Skeletal muscle tissue (tissue), 4 donors: ENCODE data around the gene CYS1. TPM values are rescaled to one million over a fixed set of nuclear protein-coding genes. Genes with fewer than 3 reads are reported as not detected.
"Not testable (repeated sequence)": the region's sequence is repeated elsewhere in the genome, so short reads cannot be mapped to it uniquely, and the experiment has no call there.

ENCODE experiments used
- H3K27ac ChIP-seq: one replicate; pipeline ENCODE4 v1.7.0; 2013; ENCODE audit warnings: mild to moderate bottlenecking, low read depth, low read length, inconsistent platforms
- H3K27me3 ChIP-seq, 3 donors: one replicate each; pipeline ENCODE4 v1.7.0; 2013; ENCODE audit warnings: low read length in 3 of 3; ENCODE audit not compliant: control insufficient read depth in 3 of 3, insufficient read depth in 3 of 3
- H3K36me3 ChIP-seq, 3 donors: one replicate each; pipeline ENCODE4 v1.7.0; 2013; ENCODE audit warnings: low read length in 3 of 3; ENCODE audit not compliant: control insufficient read depth in 3 of 3, insufficient read depth in 3 of 3
- H3K4me1 ChIP-seq, 3 donors: one replicate each; pipeline ENCODE4 v1.7.0; 2013; ENCODE audit warnings: low read length in 3 of 3, mild to moderate bottlenecking in 3 of 3; ENCODE audit not compliant: control insufficient read depth in 3 of 3, insufficient read depth in 3 of 3
- H3K4me3 ChIP-seq, 3 donors: one replicate each; pipeline ENCODE4 v1.7.0; 2013; ENCODE audit warnings: low read length in 3 of 3
- H3K9ac ChIP-seq, 3 donors: one replicate each; pipeline ENCODE4 v1.7.0; 2013; ENCODE audit warnings: low read length in 3 of 3, mild to moderate bottlenecking in 3 of 3, moderate library complexity in 2 of 3, low read depth in 1 of 3
- H3K9me3 ChIP-seq, 3 donors: one replicate each; pipeline ENCODE4 v1.7.0; 2013; ENCODE audit warnings: low read length in 3 of 3; ENCODE audit not compliant: control insufficient read depth in 3 of 3
- total RNA-seq: library from RNA; depleted of rRNA; stranded (reverse); fragments of >200 nt; gene quantifications from one replicate; pipeline ENCODE4 v1.2.3, GENCODE V29; 2014
- donor health status: Osteomylitis.

The CYS1 gene
- total RNA-seq, 1 donor from 2014 or later, result 4.7 TPM

DNA sequence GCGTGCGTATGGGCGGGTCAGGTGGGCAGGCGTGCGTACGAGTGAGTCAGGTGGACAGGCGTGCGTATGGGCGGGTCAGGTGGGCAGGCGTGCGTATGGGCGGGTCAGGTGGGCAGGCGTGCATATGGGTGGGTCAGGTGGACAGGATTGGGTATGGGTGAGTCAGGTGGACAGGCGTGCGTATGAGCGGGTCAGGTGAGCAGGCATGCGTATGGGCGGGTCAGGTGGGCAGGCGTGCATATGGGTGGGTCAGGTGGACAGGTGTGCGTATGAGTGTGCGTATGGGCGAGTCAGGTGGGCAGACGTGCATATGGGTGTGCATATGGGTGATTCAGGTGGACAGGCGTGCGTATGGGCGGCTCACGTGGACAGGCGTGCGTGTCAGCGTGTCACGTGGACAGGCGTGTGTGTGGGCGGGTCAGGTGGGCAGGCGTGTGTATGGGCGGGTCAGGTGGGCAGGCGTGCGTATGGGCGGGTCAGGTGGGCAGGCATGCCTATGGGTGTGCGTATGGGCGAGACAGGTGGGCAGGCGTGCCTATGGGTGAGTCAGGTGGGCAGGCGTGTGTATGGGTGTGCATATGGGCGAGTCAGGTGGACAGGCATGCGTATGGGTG lies 64.7 kb downstream of the CYS1 start:
- not testable (repeated sequence) for H3K4me3 ChIP-seq, H3K4me1 ChIP-seq, H3K27ac ChIP-seq, H3K9me3 ChIP-seq, H3K27me3 ChIP-seq, H3K36me3 ChIP-seq, H3K9ac ChIP-seq

- H3K36me3 ChIP-seq, result no peaks in the 10 kb centered on the region
- no peaks in the 10 kb centered on the region for H3K27me3 ChIP-seq
- no peak overlapping the region for H3K27ac ChIP-seq
- no peak overlapping the region for H3K4me3 ChIP-seq
- peaks cover 0 to 3% (median 2%) of the 10 kb centered on the region in 3 donors for H3K9me3 ChIP-seq
- H3K4me1 ChIP-seq, result peaks cover 8 to 17% (median 15%) of the 10 kb centered on the region in 3 donors
- H3K9ac ChIP-seq, result no peak overlapping the region
Measured at GRCh38 chr2:10014418-10015190, 65.6 kb downstream of the CYS1 start.

DNA sequence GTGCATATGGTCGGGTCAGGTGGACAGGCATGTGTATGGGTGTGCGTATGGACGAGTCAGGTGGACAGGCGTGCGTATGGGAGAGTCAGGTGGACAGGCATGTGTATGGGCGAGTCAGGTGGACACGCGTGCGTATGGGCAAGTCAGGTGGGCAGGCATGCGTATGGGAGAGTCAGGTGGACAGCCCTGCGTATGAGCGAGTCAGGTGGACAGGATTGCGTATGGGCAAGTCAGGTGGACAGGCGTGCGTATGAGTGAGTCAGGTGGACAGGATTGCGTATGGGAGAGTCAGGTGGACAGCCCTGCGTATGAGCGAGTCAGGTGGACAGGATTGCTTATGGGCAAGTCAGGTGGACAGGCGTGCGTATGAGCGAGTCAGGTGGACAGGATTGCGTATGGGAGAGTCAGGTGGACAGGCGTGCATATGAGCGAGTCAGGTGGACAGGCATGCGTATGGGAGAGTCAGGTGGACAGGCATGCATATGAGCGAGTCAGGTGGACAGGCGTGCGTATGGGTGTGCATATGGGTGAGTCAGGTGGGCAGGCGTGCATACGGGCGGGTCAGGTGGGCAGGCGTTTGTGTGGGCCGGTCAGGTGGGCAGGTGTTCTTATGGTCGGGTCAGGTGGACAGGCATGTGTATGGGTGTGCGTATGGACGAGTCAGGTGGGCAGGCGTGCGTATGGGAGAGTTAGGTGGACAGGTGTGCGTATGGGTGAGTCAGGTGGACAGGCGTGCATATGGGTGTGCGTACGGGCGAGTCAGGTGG lies 66.4 kb downstream of the CYS1 start:
- H3K27me3 ChIP-seq, H3K9ac ChIP-seq, H3K36me3 ChIP-seq, H3K4me3 ChIP-seq, H3K9me3 ChIP-seq, H3K27ac ChIP-seq: not testable (repeated sequence)
- H3K4me1 ChIP-seq, result peaks cover 16 to 20% (median 18%) of the 10 kb centered on the region in 3 donors

DNA sequence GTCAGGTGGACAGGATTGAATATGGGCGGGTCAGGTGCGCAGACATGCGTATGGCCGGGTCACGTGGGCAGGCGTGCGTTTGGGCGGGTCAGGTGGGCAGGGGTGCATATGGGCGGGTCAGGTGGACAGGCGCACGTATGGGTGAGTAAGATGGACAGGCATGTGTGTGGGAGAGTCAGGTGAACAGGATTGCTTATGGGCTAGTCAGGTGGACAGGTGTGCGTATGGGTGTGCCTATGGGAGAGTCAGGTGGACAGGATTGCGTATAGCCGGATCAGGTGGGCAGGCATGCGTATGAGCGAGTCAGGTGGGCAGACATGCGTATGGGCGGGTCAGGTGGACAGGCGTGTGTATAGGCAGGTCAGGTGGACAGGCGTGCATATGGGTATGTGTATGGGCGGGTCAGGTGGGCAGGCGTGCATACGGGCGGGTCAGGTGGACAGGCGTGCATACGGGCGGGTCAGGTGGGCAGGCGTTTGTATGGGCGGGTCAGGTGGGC lies 67.2 kb downstream of the CYS1 start:
- Histone ChIP-seq H3K9ac (no peak overlapping the region), H3K9me3 (peaks cover 0 to 3% (median 2%) of the 10 kb centered on the region in 3 donors), H3K27ac (no peak overlapping the region), H3K27me3 (no peaks in the 10 kb centered on the region), H3K36me3 (no peaks in the 10 kb centered on the region), H3K4me3 (no peak overlapping the region), H3K4me1 (peaks cover 24 to 28% (median 27%) of the 10 kb centered on the region in 3 donors)

GRCh38 chr2:10012366-10012962 lies 67.7 kb downstream of the CYS1 start:
- not testable (repeated sequence) for H3K27me3 ChIP-seq, H3K9me3 ChIP-seq, H3K4me3 ChIP-seq, H3K9ac ChIP-seq, H3K27ac ChIP-seq, H3K36me3 ChIP-seq
- peaks cover 28 to 33% (median 29%) of the 10 kb centered on the region in 3 donors for H3K4me1 ChIP-seq

GRCh38 chr2:10011606-10012325 lies 68.4 kb downstream of the CYS1 start:
- not testable (repeated sequence) for H3K4me3 ChIP-seq, H3K9me3 ChIP-seq, H3K27ac ChIP-seq, H3K27me3 ChIP-seq, H3K36me3 ChIP-seq, H3K9ac ChIP-seq
- peaks cover 31 to 37% (median 32%) of the 10 kb centered on the region in 3 donors for H3K4me1 ChIP-seq

DNA sequence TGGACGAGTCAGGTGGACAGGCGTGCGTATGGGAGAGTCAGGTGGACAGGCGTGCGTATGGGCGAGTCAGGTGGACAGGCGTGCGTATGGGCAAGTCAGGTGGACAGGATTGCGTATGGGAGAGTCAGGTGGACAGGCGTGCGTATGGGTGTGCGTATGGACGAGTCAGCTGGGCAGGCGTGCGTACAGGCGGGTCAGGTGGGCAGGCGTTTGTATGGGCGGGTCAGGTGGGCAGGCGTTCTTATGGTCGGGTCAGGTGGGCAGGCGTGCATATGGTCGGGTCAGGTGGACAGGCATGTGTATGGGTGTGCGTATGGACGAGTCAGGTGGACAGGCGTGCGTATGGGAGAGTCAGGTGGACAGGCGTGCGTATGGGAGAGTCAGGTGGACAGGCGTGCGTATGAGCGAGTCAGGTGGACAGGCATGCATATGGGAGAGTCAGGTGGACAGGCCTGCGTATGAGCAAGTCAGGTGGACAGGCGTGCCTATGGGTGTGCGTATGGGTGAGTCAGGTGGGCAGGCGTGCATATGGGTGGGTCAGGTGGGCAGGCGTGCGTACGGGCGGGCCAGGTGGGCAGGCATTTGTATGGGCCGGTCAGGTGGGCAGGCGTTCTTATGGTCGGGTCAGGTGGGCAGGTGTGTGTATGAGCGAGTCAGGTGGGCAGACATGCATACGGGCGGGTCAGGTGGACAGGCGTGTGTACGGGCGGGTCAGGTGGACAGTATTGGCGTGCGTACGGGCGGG lies 69.2 kb downstream of the CYS1 start:
- not testable (repeated sequence) for H3K9me3 ChIP-seq, H3K27ac ChIP-seq, H3K4me3 ChIP-seq, H3K36me3 ChIP-seq, H3K27me3 ChIP-seq, H3K9ac ChIP-seq
- H3K4me1 ChIP-seq, result peaks cover 33 to 39% (median 35%) of the 10 kb centered on the region in 3 donors

DNA sequence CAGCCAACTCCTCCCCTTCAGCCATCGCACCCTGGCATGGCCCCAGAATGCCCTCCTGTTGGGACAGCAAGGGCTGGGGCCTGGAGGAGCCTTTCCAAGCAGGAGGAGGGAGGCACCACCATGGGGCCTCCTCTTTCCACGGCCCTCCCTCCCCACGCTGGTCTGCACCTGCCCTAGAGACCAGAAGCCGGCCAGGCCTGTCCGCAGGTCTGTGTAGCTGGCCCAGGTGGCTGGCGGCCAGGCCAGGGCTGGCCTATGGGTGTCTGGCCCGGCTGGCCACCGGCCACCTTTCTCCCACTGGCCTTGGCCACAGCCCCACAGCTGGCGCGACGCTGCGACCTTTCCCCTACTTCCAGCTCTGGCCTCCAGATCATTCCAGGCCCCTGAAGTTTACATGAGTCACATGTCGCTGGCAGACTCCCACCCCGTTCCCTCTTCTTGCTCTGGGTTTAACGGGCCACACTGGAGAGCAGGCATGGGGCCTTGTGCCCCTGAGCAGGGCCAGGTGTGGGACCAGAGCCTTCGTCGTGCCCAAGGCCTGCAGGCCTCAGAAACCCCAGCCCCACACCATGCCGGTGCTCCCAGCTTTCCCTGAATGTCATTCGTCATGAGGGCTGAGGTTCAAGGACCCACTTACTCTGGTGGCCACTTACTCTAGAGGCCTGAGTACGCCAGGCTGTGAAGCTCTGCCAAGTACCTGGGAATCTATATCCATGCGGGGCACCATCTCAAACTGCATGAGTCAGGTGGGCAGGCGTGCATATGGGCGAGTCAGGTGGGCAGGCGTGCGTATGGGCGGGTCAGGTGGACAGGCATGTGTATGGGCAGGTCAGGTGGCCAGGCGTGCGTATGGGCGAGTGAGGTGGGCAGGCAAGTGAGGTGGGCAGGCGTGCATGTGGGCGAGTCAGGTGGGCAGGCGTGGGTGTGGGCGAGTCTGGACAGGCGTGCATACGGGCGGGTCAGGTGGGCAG lies 70.1 kb downstream of the CYS1 start:
- Histone ChIP-seq H3K27ac (peak overlapping the region; percentile 20), H3K27me3 (peaks cover 0 to 3% (median 0%) of the 10 kb centered on the region in 3 donors), H3K9me3 (no peaks in the 10 kb centered on the region), H3K4me3 (peak overlapping the region in 1 of 3 donors; percentile 41), H3K36me3 (no peaks in the 10 kb centered on the region), H3K9ac (peak overlapping the region; percentile 32 to 60 (median 33)), H3K4me1 (peaks cover 33 to 39% (median 35%) of the 10 kb centered on the region in 3 donors)
